Renal cortical epithelial cell (primary cell): ENCODE measurements around the gene ZNF668. TPM values are rescaled to one million over a fixed set of nuclear protein-coding genes. Genes with fewer than 3 reads are reported as not detected.

Source experiments
- DNase-seq: peaks from one replicate; pipeline ENCODE4 v3.0.0-alpha.2; 2011; ENCODE audit warnings: low read depth
- total RNA-seq: library from RNA; depleted of rRNA; stranded (reverse); fragments of >200 nt; gene quantifications from 2 replicates; pipeline ENCODE4 v1.2.3, GENCODE V29; 2014

ZNF668 gene
- 7.7 and 9.0 TPM in 2 replicates for total RNA-seq

GRCh38 chr16:31073970-31074813 is at the start of gene ZNF668, which contains the start of gene ZNF646:
ZNF668 (minus strand) TSS chr16:31074240; CDS start chr16:31064459, 9,781 bp downstream.
ZNF646 (plus strand) TSS chr16:31074422; CDS start chr16:31076325, 1,903 bp downstream.
- peak; percentile 98 for DNase-seq

DNA sequence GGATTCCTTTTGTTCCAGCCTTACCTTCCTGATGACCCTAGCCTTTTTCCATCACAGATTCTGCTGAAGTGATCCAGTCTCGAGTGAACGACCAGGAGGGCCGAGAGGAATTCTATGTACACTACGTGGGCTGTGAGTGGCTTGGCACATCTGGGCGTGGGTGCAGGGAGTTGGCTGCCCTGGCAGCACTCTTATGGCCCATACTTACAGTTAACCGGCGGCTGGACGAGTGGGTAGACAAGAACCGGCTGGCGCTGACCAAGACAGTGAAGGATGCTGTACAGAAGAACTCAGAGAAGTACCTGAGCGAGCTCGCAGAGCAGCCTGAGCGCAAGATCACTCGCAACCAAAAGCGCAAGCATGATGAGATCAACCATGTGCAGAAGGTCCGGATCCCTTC is 46.1 kb upstream of the ZNF668 start:
- DNase-seq: no peak

DNA sequence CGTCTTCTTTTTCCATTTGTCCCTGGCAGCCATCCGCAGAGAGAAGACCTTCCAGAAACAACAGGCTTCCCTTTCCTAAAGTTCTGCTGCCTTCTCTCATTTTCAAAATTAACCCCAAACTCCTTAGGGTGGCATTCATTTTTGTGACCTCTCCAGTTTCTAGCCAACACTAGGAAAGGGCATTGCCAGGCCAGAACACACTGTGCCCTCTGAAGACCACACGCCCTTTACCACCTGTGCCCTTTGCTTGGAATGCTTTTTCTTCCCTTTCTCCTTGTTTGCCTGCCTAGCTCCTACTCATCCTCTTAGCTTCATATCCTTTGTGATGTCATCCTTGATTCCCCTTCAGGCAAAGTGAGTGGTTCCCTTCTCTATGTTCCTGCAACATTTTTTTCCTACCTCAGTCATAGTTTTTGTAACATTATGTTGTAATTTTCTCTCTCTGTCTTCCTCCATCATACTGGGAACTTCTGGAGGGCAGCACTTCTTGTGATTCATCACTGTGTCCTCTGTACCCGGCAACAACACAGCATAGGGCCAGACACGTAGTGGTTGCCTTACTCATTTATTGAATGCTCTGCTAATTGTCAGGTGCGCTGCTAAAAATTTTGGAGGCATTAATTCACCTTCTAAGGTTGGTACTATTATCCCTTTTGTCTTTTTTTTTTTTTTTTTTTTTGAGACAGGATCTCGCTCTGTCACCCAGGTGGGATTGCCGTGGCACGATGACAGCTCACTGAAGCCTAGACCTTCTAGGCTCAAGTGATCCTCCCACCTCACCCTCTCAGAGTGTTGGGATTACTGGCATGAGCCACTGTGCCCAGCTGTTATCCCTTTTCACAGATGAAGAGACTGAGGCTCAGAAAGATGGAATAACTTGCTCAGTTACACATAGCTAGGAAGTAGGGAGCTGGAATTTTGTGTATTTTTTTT is 44.4 kb upstream of the ZNF668 start:
- DNase-seq: peak; percentile 82

GRCh38 chr16:31117384-31118222 is 43.6 kb upstream of the ZNF668 start, which contains the start of gene KAT8:
KAT8 (plus strand) TSS chr16:31117664; CDS start chr16:31117682, 18 bp downstream.
- DNase-seq: peak; percentile 96

- DNase-seq: no peak
These were observed 40.4 kb upstream of the ZNF668 start for GRCh38 chr16:31114468-31114867.

GRCh38 chr16:31113121-31114120 is 39.4 kb upstream of the ZNF668 start:
- DNase-seq: peak; percentile 97

- DNase-seq: no peak
These were observed 38.7 kb upstream of the ZNF668 start for GRCh38 chr16:31112711-31113110.

GRCh38 chr16:31111881-31112466 is 37.9 kb upstream of the ZNF668 start:
- DNase-seq: no peak

DNA sequence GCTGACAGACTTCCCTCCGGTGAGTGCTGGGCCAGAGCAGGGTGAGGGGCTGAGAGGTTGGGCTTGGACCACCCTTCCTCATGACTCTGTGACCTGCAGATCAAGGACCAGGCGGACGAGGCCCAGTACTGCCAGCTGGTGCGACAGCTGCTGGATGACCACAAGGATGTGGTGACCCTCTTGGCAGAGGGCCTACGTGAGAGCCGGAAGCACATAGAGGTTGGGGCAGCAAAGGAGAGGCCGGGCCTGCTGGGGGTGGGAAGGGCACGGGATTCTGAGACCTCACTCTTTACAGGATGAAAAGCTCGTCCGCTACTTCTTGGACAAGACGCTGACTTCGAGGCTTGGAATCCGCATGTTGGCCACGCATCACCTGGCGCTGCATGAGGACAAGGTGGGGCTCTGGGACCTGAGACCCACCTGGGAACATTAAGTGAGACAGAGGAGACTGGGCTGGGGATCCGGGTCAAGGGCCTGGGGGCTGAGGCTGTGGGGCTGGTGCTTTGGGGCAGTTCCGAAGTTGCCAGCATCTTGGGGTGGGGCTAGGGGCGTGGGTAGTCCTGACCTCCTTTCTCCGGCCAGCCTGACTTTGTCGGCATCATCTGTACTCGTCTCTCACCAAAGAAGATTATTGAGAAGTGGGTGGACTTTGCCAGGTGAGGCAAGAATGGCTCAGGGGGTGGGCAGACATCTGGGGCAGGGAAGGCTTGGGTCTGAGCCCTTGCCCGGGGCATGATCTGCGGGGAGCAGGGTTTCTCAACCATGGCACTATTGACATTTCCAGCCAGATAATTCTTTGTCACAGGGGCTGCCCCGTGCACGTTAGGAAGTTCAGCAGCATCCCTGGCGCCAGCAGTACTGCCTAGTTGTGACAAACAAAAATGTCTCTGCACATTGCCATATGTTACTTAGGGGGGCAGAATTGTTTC is 36.3 kb upstream of the ZNF668 start:
- DNase-seq: no peak

DNA sequence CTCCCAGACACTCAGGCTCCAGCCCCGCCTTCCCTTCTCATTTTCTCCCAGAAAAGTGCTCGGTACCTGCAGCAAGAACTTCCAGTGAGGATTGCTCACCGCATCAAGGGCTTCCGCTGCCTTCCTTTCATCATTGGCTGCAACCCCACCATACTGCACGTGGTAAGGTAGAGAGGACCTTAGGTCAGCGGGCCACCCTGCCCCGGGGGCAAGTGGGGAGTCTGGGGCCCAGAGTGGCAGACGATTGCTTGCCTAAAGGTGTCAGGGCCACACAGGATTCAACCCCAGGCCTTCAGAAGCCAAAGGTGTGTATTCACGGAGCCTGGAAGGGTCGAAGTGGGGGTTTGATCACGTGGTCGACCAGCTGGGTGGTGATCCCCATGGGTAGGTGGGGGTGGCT is 35.6 kb upstream of the ZNF668 start:
- no peak for DNase-seq

- DNase-seq: no peak
These were observed 34.9 kb upstream of the ZNF668 start for GRCh38 chr16:31108794-31109558.

DNA sequence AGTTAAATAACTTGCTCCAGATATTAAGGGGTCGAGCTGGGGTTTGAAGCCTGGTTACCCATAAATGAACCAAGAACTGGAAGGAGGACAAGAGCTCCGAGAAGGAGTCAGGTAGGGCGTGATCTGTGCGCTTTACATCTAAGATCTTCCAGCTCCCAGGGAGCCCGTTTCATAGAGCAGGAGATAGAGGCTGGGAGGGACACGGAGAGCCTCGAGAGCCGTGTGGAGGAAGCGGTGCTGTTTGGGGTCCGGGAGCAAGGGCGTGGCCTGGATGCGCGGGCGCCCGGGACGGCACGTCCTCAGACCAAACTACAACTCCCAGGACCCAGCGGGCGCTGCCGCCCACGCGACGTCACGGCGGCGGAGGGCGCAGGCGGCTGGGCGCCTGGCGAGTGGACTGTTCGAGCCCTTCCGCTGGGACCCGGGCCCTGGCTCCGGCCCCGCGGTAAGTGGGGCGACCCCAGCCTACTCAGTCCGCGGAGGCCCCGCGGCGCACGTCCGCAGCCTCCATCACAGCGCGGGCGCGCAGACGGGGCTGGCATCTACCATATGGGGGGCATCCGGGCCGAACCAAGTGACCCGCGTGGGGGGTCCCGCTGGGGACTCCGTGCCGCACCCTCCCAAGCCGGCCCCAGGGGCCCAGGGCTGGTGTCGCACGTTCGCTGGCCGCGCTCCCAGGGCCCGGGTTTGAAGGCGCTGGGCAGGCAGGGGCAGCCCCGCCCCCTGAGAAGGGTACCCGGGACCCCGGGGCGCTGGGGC is 34.2 kb upstream of the ZNF668 start, which contains the start of gene BCKDK:
TSS of gene BCKDK (plus strand) at position 352 of the 759 bp plus-strand sequence. CDS start 838 bp downstream, outside the sequence.
- DNase-seq: no peak

DNA sequence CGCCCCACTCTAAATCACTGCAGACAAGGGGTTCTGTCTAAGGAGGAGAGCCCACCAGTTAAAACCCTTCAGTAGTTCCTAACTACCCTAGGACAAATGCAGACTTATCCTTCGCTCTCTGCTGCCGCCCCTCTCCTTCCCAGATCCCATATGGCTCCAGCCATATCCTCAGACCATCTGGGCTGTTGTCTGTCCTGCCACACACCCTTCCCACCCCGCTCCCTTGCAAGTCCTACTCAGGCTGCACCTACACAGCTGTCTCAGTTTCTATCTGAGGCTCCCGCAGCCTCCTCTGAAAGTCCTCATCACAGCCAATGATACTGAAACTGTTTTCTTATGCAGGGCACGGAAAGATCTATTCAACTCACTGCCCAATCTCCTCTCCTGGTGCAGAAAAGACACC is 33.4 kb upstream of the ZNF668 start:
- DNase-seq: no peak

- DNase-seq: no peak
These were observed 32.7 kb upstream of the ZNF668 start for GRCh38 chr16:31106509-31107464.

- DNase-seq: peak; percentile 40
These were observed 31.7 kb upstream of the ZNF668 start for GRCh38 chr16:31105677-31106213.
